Epithelial cell of prostate (primary cell): Measurements from ENCODE around the gene FTL.

Experiments used
- DNase-seq: peaks from one replicate; pipeline ENCODE4 v3.0.0-alpha.2; 2011; ENCODE audit warnings: low read depth, low spot score
- H3K27ac ChIP-seq: fragments of 450-650 bp; 2 replicates; pipeline ENCODE4 v1.5.1; 2017; ENCODE audit warnings: mild to moderate bottlenecking

Gene FTL

GRCh38 chr19:48964205-48965039 lies 687 bp upstream of the FTL start:
- DNase-seq: no peak

GRCh38 chr19:48965806-48966540 lies 864 bp downstream of the FTL start:
- peak overlapping the region; percentile 75 for H3K27ac ChIP-seq
- DNase-seq: no peak

More at GRCh38 chr19:48964205-48965039, 687 bp upstream of the FTL start:
- H3K27ac ChIP-seq: peak overlapping the region; percentile 75

- peak overlapping the region; percentile 75 for H3K27ac ChIP-seq
- DNase-seq: no peak
Observed at GRCh38 chr19:48966541-48967345, 1.6 kb downstream of the FTL start.

GRCh38 chr19:48967346-48968178 lies 2.5 kb downstream of the FTL start:
- H3K27ac ChIP-seq: peak overlapping the region; percentile 75
- DNase-seq: no peak

- DNase-seq: no peak
Observed at GRCh38 chr19:48968179-48968661, 3.1 kb downstream of the FTL start.

GRCh38 chr19:48968813-48969218 lies 3.7 kb downstream of the FTL start:
- DNase-seq: no peak
- peak overlapping the region; percentile 75 for H3K27ac ChIP-seq

More at GRCh38 chr19:48968179-48968661, 3.1 kb downstream of the FTL start:
- H3K27ac ChIP-seq: peak overlapping the region; percentile 75

GRCh38 chr19:48969276-48970138 lies 4.4 kb downstream of the FTL start:
- DNase-seq: no peak
- H3K27ac ChIP-seq: no peak overlapping the region

- DNase-seq: no peak
- no peak overlapping the region for H3K27ac ChIP-seq
Observed at GRCh38 chr19:48970139-48970766, 5.1 kb downstream of the FTL start.

GRCh38 chr19:48970923-48971395 lies 5.8 kb downstream of the FTL start:
- DNase-seq: no peak
- no peak overlapping the region for H3K27ac ChIP-seq

GRCh38 chr19:48975947-48976847 lies 11.1 kb downstream of the FTL start:
- H3K27ac ChIP-seq: no peak overlapping the region
- no peak for DNase-seq

GRCh38 chr19:48977061-48977460 lies 12.0 kb downstream of the FTL start:
- no peak overlapping the region for H3K27ac ChIP-seq
- DNase-seq: no peak

GRCh38 chr19:48982280-48982679 lies 17.2 kb downstream of the FTL start:
- no peak for DNase-seq
- H3K27ac ChIP-seq: no peak overlapping the region

GRCh38 chr19:48985711-48986110 lies 20.6 kb downstream of the FTL start:
- no peak overlapping the region for H3K27ac ChIP-seq

GRCh38 chr19:48986211-48986610 lies 21.1 kb downstream of the FTL start:
- no peak for DNase-seq
- no peak overlapping the region for H3K27ac ChIP-seq

More at GRCh38 chr19:48985711-48986110, 20.6 kb downstream of the FTL start:
- DNase-seq: no peak

GRCh38 chr19:48987323-48987722 lies 22.2 kb downstream of the FTL start:
- DNase-seq: no peak

GRCh38 chr19:48988286-48988685 lies 23.2 kb downstream of the FTL start:
- DNase-seq: no peak
- H3K27ac ChIP-seq: no peak overlapping the region

More at GRCh38 chr19:48987323-48987722, 22.2 kb downstream of the FTL start:
- no peak overlapping the region for H3K27ac ChIP-seq

- no peak overlapping the region for H3K27ac ChIP-seq
- DNase-seq: no peak
Observed at GRCh38 chr19:48988860-48989259, 23.8 kb downstream of the FTL start.
